ENCODE results near the gene WDR1.

DNA sequence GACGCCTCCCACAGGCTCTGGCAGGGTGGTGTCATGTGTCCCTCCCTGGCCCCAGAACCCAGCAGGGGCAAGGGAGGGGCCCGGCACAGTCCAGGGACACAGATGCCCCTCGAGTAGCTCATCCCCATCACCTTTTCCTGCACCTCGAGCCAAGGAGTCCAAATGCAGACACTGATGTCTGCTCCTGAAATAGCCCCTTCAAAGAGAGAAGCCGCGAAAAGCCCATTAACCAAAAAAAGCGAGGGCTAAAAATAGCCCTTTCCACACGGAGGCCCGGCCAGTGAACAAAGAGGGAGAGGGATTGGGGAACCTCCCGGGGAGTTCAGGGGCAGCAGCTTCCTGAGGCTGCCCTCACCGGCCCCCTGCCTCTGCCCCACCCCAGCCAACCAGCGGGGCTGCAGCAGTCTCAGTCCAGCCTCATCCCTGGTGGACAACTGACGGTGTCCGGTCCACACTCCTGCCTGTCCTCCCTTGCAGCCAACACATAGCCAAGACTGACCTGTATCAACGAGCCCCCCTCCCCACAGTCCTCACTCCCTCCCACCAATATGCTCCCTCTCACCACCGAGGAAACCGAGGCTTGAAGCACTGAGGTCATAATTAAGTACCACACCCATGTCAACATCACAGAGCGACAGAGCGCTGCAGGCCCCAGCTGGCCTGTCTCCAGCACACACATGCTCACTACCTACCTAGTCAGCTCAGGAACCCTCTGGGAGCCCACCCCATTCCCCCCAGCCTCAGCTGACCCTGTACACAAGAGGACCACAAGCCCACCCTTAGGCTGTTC lies 23.9 kb downstream of the WDR1 start:
- TF ChIP-seq, protein P1, sequence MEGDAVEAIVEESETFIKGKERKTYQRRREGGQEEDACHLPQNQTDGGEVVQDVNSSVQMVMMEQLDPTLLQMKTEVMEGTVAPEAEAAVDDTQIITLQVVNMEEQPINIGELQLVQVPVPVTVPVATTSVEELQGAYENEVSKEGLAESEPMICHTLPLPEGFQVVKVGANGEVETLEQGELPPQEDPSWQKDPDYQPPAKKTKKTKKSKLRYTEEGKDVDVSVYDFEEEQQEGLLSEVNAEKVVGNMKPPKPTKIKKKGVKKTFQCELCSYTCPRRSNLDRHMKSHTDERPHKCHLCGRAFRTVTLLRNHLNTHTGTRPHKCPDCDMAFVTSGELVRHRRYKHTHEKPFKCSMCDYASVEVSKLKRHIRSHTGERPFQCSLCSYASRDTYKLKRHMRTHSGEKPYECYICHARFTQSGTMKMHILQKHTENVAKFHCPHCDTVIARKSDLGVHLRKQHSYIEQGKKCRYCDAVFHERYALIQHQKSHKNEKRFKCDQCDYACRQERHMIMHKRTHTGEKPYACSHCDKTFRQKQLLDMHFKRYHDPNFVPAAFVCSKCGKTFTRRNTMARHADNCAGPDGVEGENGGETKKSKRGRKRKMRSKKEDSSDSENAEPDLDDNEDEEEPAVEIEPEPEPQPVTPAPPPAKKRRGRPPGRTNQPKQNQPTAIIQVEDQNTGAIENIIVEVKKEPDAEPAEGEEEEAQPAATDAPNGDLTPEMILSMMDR (IDR thresholded peaks at IDR 0.05 in 4 of 5, conservative IDR thresholded peaks at IDR 0.05 in 1 of 5), result no peak
- TF ChIP-seq POLR2A (IDR thresholded peaks at IDR 0.05), result no peak
